ENCODE results near the gene AP2A1.

The AP2A1 gene

DNA sequence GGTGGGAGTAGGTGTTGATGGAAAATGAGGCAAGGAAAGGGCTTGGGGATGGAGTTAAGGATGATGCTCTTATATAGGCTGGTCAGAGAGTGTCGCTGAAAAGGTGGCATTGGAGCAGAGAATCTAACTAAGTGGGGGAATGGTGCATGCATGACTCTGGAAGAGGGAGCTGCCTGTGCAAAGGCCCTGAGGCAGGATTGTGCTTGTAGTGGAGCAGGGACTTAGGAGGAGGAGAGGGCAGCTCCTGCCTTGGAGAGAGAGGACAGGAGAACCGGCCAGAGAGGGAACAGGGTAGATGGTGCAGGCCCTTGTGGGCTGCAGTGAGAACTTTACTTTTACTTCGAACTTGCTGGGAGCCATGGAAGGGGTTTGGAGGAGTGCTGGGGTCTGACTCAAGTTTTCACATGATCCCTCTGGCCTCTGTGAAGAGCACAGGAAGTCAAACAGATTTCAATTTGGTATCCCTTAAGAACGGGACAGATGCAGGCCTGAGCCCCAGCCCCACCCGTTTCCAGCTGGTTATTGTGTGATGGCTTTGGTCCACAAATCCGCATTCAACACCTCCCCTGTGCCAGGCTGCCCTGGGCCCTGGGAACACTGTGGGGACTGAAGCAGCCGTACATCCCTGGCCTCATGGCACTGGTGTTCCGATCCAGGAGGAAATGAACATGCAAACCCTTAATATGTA lies 7.0 kb downstream of the AP2A1 start:
- Histone ChIP-seq H3K9ac (ENCODE audit: low read depth, low read length) (no peak overlapping the region), H3K36me3 (ENCODE audit: insufficient read depth, low read length) (no peaks in the 10 kb centered on the region; the same call in 1 of the 2 replicates), H3K9me3 (ENCODE audit: control insufficient read depth, insufficient read depth, low read length) (no peaks in the 10 kb centered on the region), H3K4me1 (ENCODE audit: insufficient read depth, low read length) (no peaks in the 10 kb centered on the region)

DNA sequence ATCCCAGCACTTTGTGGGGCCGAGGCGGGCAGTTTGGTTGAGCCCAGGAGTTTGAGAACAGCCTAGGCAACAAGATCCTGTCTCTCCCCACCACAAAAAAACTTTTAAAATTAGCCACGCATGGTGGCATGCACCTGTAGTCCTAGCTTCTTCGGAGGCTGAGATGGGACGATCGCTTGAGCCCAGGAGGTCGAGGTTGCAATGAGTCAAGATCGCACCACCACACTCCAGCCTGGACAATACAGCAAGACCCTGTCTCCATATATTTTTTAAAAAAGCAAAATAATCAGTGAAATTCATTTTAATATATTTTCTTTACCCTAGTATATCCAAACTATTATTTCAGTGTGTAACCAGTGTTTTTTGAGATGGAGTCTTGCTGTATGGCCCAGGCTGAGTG lies 8.2 kb downstream of the AP2A1 start:
- no peaks in the 10 kb centered on the region for H3K4me1 ChIP-seq (ENCODE audit: insufficient read depth, low read length)
- no peaks in the 10 kb centered on the region for H3K36me3 ChIP-seq (ENCODE audit: insufficient read depth, low read length)

DNA sequence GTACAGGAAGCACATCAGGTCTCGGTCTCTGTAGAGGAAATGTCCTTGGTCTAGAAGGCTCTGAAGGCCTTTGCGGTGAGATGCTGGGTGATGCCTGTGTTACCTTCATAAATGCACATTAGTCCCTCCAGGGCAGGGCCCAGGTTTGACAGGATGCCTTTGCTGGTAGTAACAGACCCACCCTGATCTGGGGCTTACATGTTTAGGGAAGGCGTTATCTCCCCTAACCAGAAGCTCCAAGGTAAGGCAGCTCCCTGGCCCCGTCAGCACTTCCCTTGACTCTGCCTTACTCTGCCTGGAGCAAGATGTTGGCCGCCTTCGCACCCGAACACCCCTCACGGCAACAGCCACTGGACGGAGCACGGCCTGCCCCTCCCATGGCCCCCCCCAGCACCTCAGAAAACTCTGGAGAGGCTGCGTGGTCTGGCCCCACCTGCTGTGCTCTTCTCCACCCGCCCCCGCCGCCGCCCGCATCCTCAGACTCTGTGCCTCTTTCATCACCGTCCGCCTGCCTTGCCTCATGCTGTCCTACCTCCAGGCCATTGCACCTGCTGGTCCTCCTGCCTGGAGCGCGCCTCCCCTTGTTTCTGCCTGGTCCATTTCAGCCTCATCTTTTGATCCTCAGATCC lies 9.1 kb downstream of the AP2A1 start:
- Histone ChIP-seq H3K9me3 (ENCODE audit: control insufficient read depth, insufficient read depth, low read length) (no peaks in the 10 kb centered on the region), H3K4me1 (ENCODE audit: insufficient read depth, low read length) (no peaks in the 10 kb centered on the region), H3K9ac (ENCODE audit: low read depth, low read length) (no peak overlapping the region), H3K36me3 (ENCODE audit: insufficient read depth, low read length) (no peaks in the 10 kb centered on the region)

More for the DNA sequence above, 8.2 kb downstream of the AP2A1 start:
- Histone ChIP-seq H3K9me3 (ENCODE audit: control insufficient read depth, insufficient read depth, low read length) (no peaks in the 10 kb centered on the region), H3K9ac (ENCODE audit: low read depth, low read length) (no peak overlapping the region)

DNA sequence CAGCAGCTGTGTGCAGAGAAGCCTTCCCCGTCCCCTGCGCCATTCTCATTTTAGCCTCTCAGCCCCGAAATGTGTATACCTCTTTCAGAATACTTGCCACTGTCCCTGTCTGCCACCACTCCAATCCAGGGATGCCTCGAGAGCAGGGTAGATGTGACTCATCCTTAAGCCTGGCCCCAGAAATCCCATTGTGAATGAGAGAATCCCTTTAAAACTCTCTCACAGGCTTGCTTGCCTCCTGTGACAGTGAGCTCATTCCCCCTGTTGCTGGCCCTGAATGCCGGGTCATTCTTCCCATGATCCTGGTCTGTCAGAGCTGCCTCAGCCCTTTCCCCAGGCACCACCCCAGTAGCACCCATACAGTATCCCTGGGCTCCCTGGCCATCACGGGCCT lies 9.6 kb downstream of the AP2A1 start:
- Histone ChIP-seq H3K36me3 (ENCODE audit: insufficient read depth, low read length) (no peaks in the 10 kb centered on the region), H3K4me1 (ENCODE audit: insufficient read depth, low read length) (peaks cover 3% of the 10 kb centered on the region; the same call in 1 of the 2 replicates), H3K9ac (ENCODE audit: low read depth, low read length) (no peak overlapping the region), H3K9me3 (ENCODE audit: control insufficient read depth, insufficient read depth, low read length) (no peaks in the 10 kb centered on the region)

DNA sequence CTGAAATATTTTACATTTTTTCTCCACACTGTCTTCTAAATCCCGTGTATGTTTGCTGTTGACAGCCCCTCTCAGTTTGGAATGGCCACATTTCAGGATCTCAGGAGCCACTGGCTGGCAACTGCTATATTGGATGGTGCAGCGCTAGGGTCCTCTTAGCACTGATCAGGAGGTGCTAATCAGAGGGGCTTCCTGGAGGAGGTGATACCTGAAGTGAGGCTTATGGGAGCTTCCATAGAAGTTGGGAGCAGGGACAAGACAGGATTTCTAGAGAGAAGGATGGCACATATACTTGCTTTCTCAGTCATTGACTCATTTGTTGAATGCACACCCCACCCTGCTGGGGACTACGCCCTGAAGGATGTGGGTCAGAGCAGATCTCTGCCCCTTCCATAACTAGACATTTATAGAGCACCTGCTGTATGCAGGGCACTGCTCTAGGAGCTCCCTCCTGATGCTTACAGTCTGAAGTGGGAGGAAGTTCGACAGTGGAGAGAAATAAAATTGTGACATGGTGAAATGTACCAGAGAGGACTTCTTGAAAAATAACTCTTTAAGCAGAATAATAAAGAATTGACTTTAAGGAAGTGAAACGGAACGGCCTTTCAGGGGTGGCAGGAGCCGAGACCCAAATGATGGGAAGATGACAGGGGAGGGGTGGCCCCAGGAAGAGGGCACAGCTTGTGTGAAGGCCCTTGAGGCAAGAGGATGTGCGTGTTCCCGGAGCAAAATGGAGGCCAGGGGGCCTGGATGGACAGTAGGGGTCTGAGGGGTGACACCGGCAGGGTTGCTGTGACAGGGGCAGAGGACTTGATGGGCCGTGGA lies 13.1 kb downstream of the AP2A1 start:
- no peak overlapping the region for H3K9ac ChIP-seq (ENCODE audit: low read depth, low read length)
- peaks cover 4% of the 10 kb centered on the region; the same call in 1 of the 2 replicates for H3K36me3 ChIP-seq (ENCODE audit: insufficient read depth, low read length)
- peaks cover 3% of the 10 kb centered on the region; the same call in 1 of the 2 replicates for H3K4me1 ChIP-seq (ENCODE audit: insufficient read depth, low read length)
- no peaks in the 10 kb centered on the region for H3K9me3 ChIP-seq (ENCODE audit: control insufficient read depth, insufficient read depth, low read length)

DNA sequence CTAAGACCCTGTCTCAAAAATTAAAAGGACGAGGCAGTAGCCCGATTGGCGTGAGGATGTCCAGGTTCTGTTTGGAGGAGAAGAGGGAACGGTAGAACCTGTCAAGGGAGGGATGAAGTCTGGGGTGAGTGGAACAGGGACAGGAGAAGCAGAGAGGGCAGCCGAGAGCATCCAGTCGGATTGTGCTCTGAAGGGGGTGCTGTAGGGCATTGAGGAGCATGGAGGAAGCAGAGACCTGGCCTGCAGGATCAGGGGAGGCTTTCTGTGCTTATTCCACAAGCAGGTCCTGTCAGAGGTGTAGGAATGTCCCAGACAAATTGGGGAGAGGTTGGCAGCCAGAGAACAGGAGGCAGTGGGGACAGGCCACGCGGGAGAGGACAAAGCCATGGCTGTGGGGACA lies 14.1 kb downstream of the AP2A1 start:
- peaks cover 3% of the 10 kb centered on the region; the same call in 1 of the 2 replicates for H3K4me1 ChIP-seq (ENCODE audit: insufficient read depth, low read length)
- peaks cover 4% of the 10 kb centered on the region; the same call in 1 of the 2 replicates for H3K36me3 ChIP-seq (ENCODE audit: insufficient read depth, low read length)
- H3K9me3 ChIP-seq (ENCODE audit: control insufficient read depth, insufficient read depth, low read length) = no peaks in the 10 kb centered on the region
- H3K9ac ChIP-seq (ENCODE audit: low read depth, low read length) = no peak overlapping the region

DNA sequence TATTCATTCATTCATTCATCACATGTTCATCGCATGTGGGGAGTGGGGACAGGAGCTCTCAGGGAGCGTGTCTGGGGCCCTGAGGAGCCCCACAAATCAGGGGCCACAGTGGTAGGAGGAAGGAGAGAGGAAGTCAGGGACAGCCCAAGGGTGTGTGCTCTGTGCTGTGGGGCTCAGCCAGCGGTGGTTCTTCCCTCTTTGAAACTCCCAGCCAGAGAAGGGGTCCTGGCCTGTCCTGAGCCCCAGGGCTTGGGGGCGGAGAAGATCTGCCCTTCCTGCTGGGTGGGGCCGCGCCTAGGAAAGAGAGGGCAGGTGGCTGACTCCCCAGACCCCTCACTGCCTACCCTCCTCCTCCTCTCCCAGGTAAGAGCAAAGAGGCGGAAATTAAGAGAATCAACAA lies 14.6 kb downstream of the AP2A1 start:
- Histone ChIP-seq H3K9ac (ENCODE audit: low read depth, low read length) (no peak overlapping the region), H3K4me1 (ENCODE audit: insufficient read depth, low read length) (peaks cover 6% of the 10 kb centered on the region; the same call in 1 of the 2 replicates), H3K9me3 (ENCODE audit: control insufficient read depth, insufficient read depth, low read length) (no peaks in the 10 kb centered on the region), H3K36me3 (ENCODE audit: insufficient read depth, low read length) (peaks cover 4% of the 10 kb centered on the region; the same call in 1 of the 2 replicates)

DNA sequence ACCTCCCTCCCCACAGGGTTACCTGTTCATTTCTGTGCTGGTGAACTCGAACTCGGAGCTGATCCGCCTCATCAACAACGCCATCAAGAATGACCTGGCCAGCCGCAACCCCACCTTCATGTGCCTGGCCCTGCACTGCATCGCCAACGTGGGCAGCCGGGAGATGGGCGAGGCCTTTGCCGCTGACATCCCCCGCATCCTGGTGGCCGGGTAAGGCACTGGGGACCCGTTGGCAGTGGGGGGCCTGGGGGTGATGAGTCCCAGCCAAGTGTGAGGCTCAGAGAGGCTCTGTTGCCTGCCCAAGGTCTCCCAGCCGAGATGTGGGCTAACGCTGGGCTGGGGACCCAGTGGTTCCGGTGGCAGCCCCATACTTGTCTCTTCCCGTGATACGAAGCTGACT lies 15.7 kb downstream of the AP2A1 start:
- Histone ChIP-seq H3K9ac (ENCODE audit: low read depth, low read length) (no peak overlapping the region), H3K4me1 (ENCODE audit: insufficient read depth, low read length) (peaks cover 11% of the 10 kb centered on the region; the same call in 1 of the 2 replicates), H3K36me3 (ENCODE audit: insufficient read depth, low read length) (peaks cover 4% of the 10 kb centered on the region; the same call in 1 of the 2 replicates), H3K9me3 (ENCODE audit: control insufficient read depth, insufficient read depth, low read length) (no peaks in the 10 kb centered on the region)

DNA sequence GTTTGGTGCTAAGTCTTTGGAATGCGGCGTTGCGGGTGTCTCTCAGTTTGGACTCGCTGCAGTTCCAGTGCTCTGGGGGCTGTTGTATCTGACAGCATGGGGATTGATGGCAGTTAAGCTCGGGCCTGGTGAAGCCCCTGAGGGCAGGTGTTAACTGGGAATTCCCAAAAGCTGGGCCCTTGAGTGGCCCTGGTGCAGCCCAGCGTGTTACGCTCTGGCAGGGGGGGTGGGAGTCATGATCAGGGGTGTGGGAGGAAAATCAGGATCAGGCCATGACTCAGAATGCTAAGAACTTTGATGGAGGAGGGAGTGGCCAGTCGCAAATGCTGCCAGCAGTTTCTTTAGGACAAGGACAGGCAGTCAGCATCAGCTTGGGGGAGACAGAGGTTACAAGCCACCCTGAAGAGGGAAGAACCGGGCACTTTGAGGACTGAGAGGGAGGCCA lies 19.6 kb downstream of the AP2A1 start:
- H3K9me3 ChIP-seq (ENCODE audit: control insufficient read depth, insufficient read depth, low read length) = no peaks in the 10 kb centered on the region

DNA sequence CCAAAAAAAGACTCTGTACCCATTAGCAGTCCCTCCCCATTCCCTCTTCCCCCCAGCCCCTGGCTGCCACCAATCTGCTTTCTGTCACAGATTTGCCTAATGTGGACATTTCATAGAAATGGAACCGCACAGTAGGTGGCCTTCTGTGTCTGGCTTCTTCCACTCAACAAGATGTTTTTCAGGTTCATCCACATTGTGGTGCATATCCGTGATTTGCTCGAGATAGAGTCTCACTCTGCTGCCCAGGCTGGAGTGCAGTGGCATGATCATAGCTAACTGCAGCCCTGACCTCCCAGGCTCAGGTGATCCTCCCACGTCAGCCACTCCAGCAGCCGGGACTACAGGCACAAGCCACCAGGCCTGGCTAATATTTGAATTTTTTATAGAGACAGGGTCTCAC lies 20.9 kb downstream of the AP2A1 start:
- Histone ChIP-seq H3K9ac (ENCODE audit: low read depth, low read length) (no peak overlapping the region), H3K36me3 (ENCODE audit: insufficient read depth, low read length) (peaks cover 13% of the 10 kb centered on the region; the same call in 1 of the 2 replicates), H3K4me1 (ENCODE audit: insufficient read depth, low read length) (peaks cover 7% of the 10 kb centered on the region; the same call in 1 of the 2 replicates), H3K9me3 (ENCODE audit: control insufficient read depth, insufficient read depth, low read length) (no peaks in the 10 kb centered on the region)

More for the DNA sequence above, 19.6 kb downstream of the AP2A1 start:
- H3K36me3 ChIP-seq (ENCODE audit: insufficient read depth, low read length) = peaks cover 13% of the 10 kb centered on the region; the same call in 1 of the 2 replicates
- peaks cover 7% of the 10 kb centered on the region; the same call in 1 of the 2 replicates for H3K4me1 ChIP-seq (ENCODE audit: insufficient read depth, low read length)
- H3K9ac ChIP-seq (ENCODE audit: low read depth, low read length) = no peak overlapping the region

DNA sequence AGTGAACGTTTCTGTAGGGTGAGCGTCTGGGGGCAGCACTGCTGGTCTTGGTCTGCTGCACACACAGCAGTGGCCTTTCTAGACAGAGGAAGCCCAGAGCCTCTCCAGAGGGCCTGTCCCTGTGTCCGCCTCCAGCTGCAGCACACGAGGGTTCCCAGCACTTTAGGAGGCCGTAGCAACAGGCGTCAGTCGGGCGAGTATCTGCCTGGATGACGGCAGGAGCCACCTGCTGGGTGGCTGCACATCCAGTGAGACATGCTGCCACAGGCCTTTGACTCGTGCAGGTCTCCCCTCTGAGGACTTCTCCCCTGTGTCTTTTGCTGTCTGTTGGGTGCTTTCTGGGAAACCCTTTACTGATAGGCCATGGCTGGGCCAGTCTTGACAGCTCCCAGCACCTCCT lies 22.1 kb downstream of the AP2A1 start:
- Histone ChIP-seq H3K9ac (ENCODE audit: low read depth, low read length) (no peak overlapping the region), H3K36me3 (ENCODE audit: insufficient read depth, low read length) (0 out of 2 replicates have a peak, but pooled peaks cover 9% of the 10 kb centered on the region), H3K4me1 (ENCODE audit: insufficient read depth, low read length) (peaks cover 7% of the 10 kb centered on the region; the same call in 1 of the 2 replicates), H3K9me3 (ENCODE audit: control insufficient read depth, insufficient read depth, low read length) (no peaks in the 10 kb centered on the region)

DNA sequence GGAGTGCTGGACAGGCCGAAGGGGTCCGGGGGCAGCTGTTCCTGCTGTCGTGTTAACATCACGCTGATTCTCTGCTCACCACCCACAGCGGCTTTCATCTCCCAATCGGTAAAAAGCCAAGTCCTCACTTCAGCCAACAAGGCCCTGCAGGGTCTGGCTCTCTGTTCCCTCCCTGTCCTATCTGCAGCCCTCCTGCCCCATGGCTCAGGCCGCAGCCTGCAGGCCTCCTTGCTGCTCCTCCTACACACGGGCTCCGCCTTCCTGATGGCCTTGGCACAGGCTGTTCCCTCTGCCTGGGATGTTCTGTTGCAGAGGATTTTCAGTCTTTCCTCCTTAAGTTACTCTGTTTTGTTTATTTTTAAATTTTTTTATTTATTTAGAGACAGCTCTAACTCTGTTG lies 24.1 kb downstream of the AP2A1 start:
- H3K4me1 ChIP-seq (ENCODE audit: insufficient read depth, low read length) = peaks cover 7% of the 10 kb centered on the region; the same call in 1 of the 2 replicates
- H3K36me3 ChIP-seq (ENCODE audit: insufficient read depth, low read length) = 0 out of 2 replicates have a peak, but pooled peaks cover 9% of the 10 kb centered on the region
- no peaks in the 10 kb centered on the region for H3K9me3 ChIP-seq (ENCODE audit: control insufficient read depth, insufficient read depth, low read length)
- no peak overlapping the region for H3K9ac ChIP-seq (ENCODE audit: low read depth, low read length)

DNA sequence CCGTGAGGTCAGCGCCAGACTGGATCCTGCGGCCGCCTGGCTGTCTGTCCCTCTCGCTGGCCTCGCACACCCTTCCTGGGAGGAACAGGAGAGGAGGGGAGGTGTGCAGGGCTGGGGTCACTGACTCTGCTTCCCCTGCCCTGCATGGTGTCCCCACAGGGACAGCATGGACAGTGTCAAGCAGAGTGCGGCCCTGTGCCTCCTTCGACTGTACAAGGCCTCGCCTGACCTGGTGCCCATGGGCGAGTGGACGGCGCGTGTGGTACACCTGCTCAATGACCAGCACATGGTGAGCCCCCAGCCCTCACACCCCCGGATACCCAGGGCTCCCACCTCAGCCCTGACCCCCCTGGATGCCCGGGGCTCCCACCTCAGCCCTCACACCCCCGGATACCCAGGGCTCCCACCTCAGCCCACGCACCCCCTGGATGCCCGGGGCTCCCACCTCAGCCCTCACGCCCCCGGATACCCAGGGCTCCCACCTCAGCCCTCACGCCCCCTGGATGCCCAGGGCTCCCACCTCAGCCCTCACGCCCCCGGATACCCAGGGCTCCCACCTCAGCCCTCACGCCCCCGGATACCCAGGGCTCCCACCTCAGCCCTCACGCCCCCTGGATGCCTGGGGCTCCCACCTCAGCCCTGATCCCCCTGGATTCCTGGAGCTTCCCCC lies 25.1 kb downstream of the AP2A1 start:
- no peak overlapping the region for H3K9ac ChIP-seq (ENCODE audit: low read depth, low read length)
- H3K4me1 ChIP-seq (ENCODE audit: insufficient read depth, low read length) = no peaks in the 10 kb centered on the region
- no peaks in the 10 kb centered on the region for H3K9me3 ChIP-seq (ENCODE audit: control insufficient read depth, insufficient read depth, low read length)
- peaks cover 12% of the 10 kb centered on the region; the same call in 1 of the 2 replicates for H3K36me3 ChIP-seq (ENCODE audit: insufficient read depth, low read length)
